H1 (cell line): ENCODE data around the gene CEP85L. TPM values are rescaled to one million over a fixed set of nuclear protein-coding genes. Genes with fewer than 3 reads are reported as not detected.

Experiments used
- CTCF ChIA-PET: fragments of 300-600 bp; sonication (Branson Sonifier 250); formaldehyde crosslinking; loops from one replicate; lab custom pipeline; 2021; ENCODE audit not compliant: partially characterized antibody; lab: Charles Lee
- POLR2A ChIA-PET: fragments of 300-600 bp; sonication (Branson Sonifier 250); formaldehyde crosslinking; loops from one replicate; lab custom pipeline; 2021; ENCODE audit warnings: inconsistent platforms; ENCODE audit not compliant: partially characterized antibody; lab: Charles Lee
- DNase-seq, 2 experiments: peaks; one replicate each; pipeline versions ENCODE4 v3.0.0 to v3.0.0-alpha.2; 2010 to 2022; ENCODE audit warnings: low spot score in 2 of 2, low read depth in 1 of 2, mixed read lengths in 1 of 2
- FAIRE-seq: peaks from 2 replicates; lab custom pipeline; 2011; peaks lifted over from hg19 to GRCh38; lab: Jason Lieb, UNC
- H2AFZ ChIP-seq: 2 replicates; pipeline ENCODE4 v1.8.1; 2012; ENCODE audit warnings: low read length, inconsistent platforms
- H2AK5ac ChIP-seq: 2 replicates; pipeline ENCODE4 v1.6.1; 2013; ENCODE audit warnings: low read depth, low read length
- H2BK120ac ChIP-seq: replicated peaks from 2 replicates; pipeline ENCODE3; 2013; ENCODE audit warnings: low read depth, low read length, inconsistent platforms
- H2BK12ac ChIP-seq: 2 replicates; pipeline ENCODE4 v1.6.1; 2013; ENCODE audit warnings: low read depth, low read length
- H2BK15ac ChIP-seq: 2 replicates; pipeline ENCODE4 v1.6.1; 2013; ENCODE audit warnings: low read length
- H2BK20ac ChIP-seq: 2 replicates; pipeline ENCODE4 v1.6.1; 2013; ENCODE audit warnings: low read length
- H2BK5ac ChIP-seq: 2 replicates; pipeline ENCODE4 v1.6.1; 2013; ENCODE audit warnings: low read depth, low read length
- H3K14ac ChIP-seq: 2 replicates; pipeline ENCODE4 v1.6.1; 2013; ENCODE audit warnings: inconsistent platforms; ENCODE audit not compliant: insufficient read length
- H3K18ac ChIP-seq: 2 replicates; pipeline ENCODE4 v1.6.1; 2013; ENCODE audit warnings: low read length; ENCODE audit errors: extremely low read depth
- H3K23ac ChIP-seq: 2 replicates; pipeline ENCODE4 v1.6.1; 2013; ENCODE audit warnings: inconsistent platforms; ENCODE audit not compliant: insufficient read length
- H3K23me2 ChIP-seq: 2 replicates; pipeline ENCODE4 v1.6.1; 2013; ENCODE audit warnings: low read depth, low read length
- H3K27ac ChIP-seq: 2 replicates; pipeline ENCODE4 v1.6.1; 2011; ENCODE audit warnings: low read depth, low read length, inconsistent platforms
- H3K27me3 ChIP-seq, 4 experiments: replicated peaks in 1 of 4; 1 replicate in 1 of 4; 2 replicates in 3 of 4; pipeline versions ENCODE4 v1.6.1 to v1.8.1; 2011 to 2013; ENCODE audit warnings: low read length in 3 of 4, mild to moderate bottlenecking in 3 of 4, inconsistent platforms in 2 of 4, mixed read lengths in 2 of 4, moderate library complexity in 1 of 4; ENCODE audit not compliant: control insufficient read depth in 3 of 4, insufficient read depth in 3 of 4; ENCODE audit errors: extremely low read depth in 1 of 4
- H3K36me3 ChIP-seq, 4 experiments: 2 replicates each; pipeline versions ENCODE4 v1.6.1 to v1.8.1; 2011 to 2013; ENCODE audit warnings: mild to moderate bottlenecking in 4 of 4, low read length in 3 of 4, moderate library complexity in 2 of 4, control low read depth in 1 of 4, inconsistent platforms in 1 of 4; ENCODE audit not compliant: insufficient read depth in 4 of 4, control insufficient read depth in 2 of 4
- H3K4ac ChIP-seq: replicated peaks from 2 replicates; pipeline ENCODE3; 2013; ENCODE audit warnings: low read length, low read depth, mixed read lengths, inconsistent platforms; ENCODE audit not compliant: insufficient read length
- H3K4me1 ChIP-seq, 4 experiments: replicated peaks in 1 of 4; 1 replicate in 1 of 4; 2 replicates in 3 of 4; pipeline versions ENCODE4 v1.6.1 to v1.8.1; 2011 to 2013; ENCODE audit warnings: low read length in 3 of 4, inconsistent platforms in 2 of 4, mixed read lengths in 1 of 4; ENCODE audit not compliant: insufficient read depth in 4 of 4, control insufficient read depth in 3 of 4
- H3K4me2 ChIP-seq, 2 experiments: 2 replicates each; pipeline versions ENCODE4 v1.6.1 to v1.8.1; 2011 to 2013; ENCODE audit warnings: low read depth in 2 of 2, low read length in 2 of 2, control low read depth in 1 of 2, inconsistent platforms in 1 of 2, mild to moderate bottlenecking in 1 of 2; ENCODE audit not compliant: insufficient read depth in 1 of 2
- H3K4me3 ChIP-seq, 4 experiments: fragments of 200-600, 300-600 bp in 1 of 4; sonication (generic), shearing (Covaris generic), sonication (Bioruptor Twin) in 1 of 4; 2 replicates each; pipeline versions ENCODE4 v1.5.1 to v1.8.1; 2011 to 2016; ENCODE audit warnings: low read length in 4 of 4, low read depth in 3 of 4, control low read depth in 2 of 4, inconsistent platforms in 2 of 4, mild to moderate bottlenecking in 2 of 4, mixed read lengths in 1 of 4, moderate library complexity in 1 of 4; ENCODE audit not compliant: insufficient read depth in 2 of 4; ENCODE audit errors: extremely low read depth in 1 of 4
- H3K56ac ChIP-seq: replicated peaks from 2 replicates; pipeline ENCODE3; 2013; ENCODE audit warnings: low read depth, mild to moderate bottlenecking, mixed read lengths, low read length, inconsistent platforms; ENCODE audit not compliant: insufficient read length
- H3K79me1 ChIP-seq: 2 replicates; pipeline ENCODE4 v1.6.1; 2013; ENCODE audit warnings: low read depth, low read length, control low read depth
- H3K79me2 ChIP-seq, 2 experiments: 2 replicates each; pipeline versions ENCODE4 v1.6.1 to v1.8.1; 2012 to 2013; ENCODE audit warnings: low read length in 2 of 2, mild to moderate bottlenecking in 2 of 2, inconsistent platforms in 1 of 2; ENCODE audit not compliant: insufficient read depth in 2 of 2, control insufficient read depth in 1 of 2
- H3K9ac ChIP-seq, 4 experiments: replicated peaks in 1 of 4; 1 replicate in 1 of 4; 2 replicates in 3 of 4; pipeline versions ENCODE4 v1.6.1 to v1.8.1; 2011 to 2013; ENCODE audit warnings: low read depth in 3 of 4, low read length in 3 of 4, control low read depth in 2 of 4, mild to moderate bottlenecking in 2 of 4, moderate library complexity in 2 of 4, inconsistent platforms in 1 of 4; ENCODE audit errors: extremely low read depth in 1 of 4
- H3K9me3 ChIP-seq, 2 experiments: 2 replicates each; pipeline versions ENCODE4 v1.6.1 to v1.8.1; 2012 to 2013; ENCODE audit warnings: mild to moderate bottlenecking in 2 of 2, moderate library complexity in 2 of 2, control low read depth in 1 of 2, inconsistent platforms in 1 of 2, low read depth in 1 of 2, low read length in 1 of 2, mixed read lengths in 1 of 2; ENCODE audit not compliant: insufficient read depth in 2 of 2
- H4K20me1 ChIP-seq, 2 experiments: replicated peaks in 1 of 2; 2 replicates each; pipeline versions ENCODE3 to v1.8.1; 2011 to 2013; ENCODE audit warnings: inconsistent platforms in 2 of 2, low read length in 2 of 2, mild to moderate bottlenecking in 1 of 2; ENCODE audit not compliant: insufficient read depth in 2 of 2, control insufficient read depth in 1 of 2
- H4K5ac ChIP-seq: 2 replicates; pipeline ENCODE4 v1.6.1; 2013; ENCODE audit warnings: low read length, low read depth, mixed read lengths, inconsistent platforms; ENCODE audit not compliant: insufficient read length
- H4K8ac ChIP-seq: 2 replicates; pipeline ENCODE4 v1.8.0; 2013; ENCODE audit warnings: mild to moderate bottlenecking, moderate library complexity, low read length, inconsistent platforms; ENCODE audit not compliant: insufficient read depth; ENCODE audit errors: extremely low read depth
- H4K91ac ChIP-seq: replicated peaks from 2 replicates; pipeline ENCODE3; 2013; ENCODE audit warnings: low read length, mixed read lengths, inconsistent platforms; ENCODE audit not compliant: insufficient read length
- ATF2 ChIP-seq: IDR thresholded peaks from 2 replicates; pipeline ENCODE4 v1.6.1; 2012; ENCODE audit warnings: low read length, inconsistent platforms
- CREB1 ChIP-seq: IDR thresholded peaks from 2 replicates; pipeline ENCODE4 v1.6.1; 2012; ENCODE audit warnings: inconsistent platforms
- JUN ChIP-seq: IDR thresholded peaks from 2 replicates; pipeline ENCODE4 v1.6.1; 2011; ENCODE audit warnings: low read depth, mild to moderate bottlenecking, improper control_type of control experiment, low read length
- SIRT6 ChIP-seq: IDR thresholded peaks from one replicate; pipeline ENCODE4 v1.7.1; 2012; ENCODE audit warnings: low read length, inconsistent platforms
- SRF ChIP-seq: IDR thresholded peaks from 2 replicates; pipeline ENCODE4 v1.6.1; 2011; ENCODE audit warnings: mild to moderate bottlenecking, low read depth, low read length, moderate library complexity
- TAF7 ChIP-seq: optimal IDR thresholded peaks from 2 replicates; pipeline ENCODE3; 2011; ENCODE audit warnings: low read depth, mild to moderate bottlenecking, inconsistent platforms, low read length, moderate library complexity, borderline replicate concordance
- TCF12 ChIP-seq: IDR thresholded peaks from 2 replicates; pipeline ENCODE4 v1.6.1; 2011; ENCODE audit warnings: low read depth, mild to moderate bottlenecking, low read length
- WGBS, 2 experiments: shearing (Covaris generic) in 1 of 2; methylation state at CpG; one replicate each; pipeline versions ENCODE4 v1.1.6 to v1.1.7; 2013 to 2015; ENCODE audit warnings: low lambda C conversion rate in 2 of 2, mixed read lengths in 2 of 2, inconsistent platforms in 1 of 2, low coverage in 1 of 2, missing lambda C conversion rate in 1 of 2; ENCODE audit not compliant: insufficient replicate concordance in 2 of 2, insufficient coverage in 1 of 2, insufficient read length in 1 of 2; ENCODE audit errors: extremely low coverage in 1 of 2, missing lambda C conversion rate in 1 of 2; 5-methylcytosine and 5-hydroxymethylcytosine counted together
- polyA plus RNA-seq, 7 experiments: library from polyadenylated mRNA; depleted of rRNA in 3 of 7; stranded (reverse) in 5 of 7; unstranded in 2 of 7; fragments of >200 nt in 5 of 7; fragments of 200-250 nt in 2 of 7; gene quantifications; 1 replicate in 5 of 7; 2 replicates in 1 of 7; 4 replicates in 1 of 7; pipeline versions ENCODE4 v1.2.1 to v1.2.3, GENCODE V29; 2011 to 2013; ENCODE audit warnings: missing spikeins in 2 of 7, mixed read lengths in 2 of 7
- total RNA-seq: library from RNA; stranded (reverse); fragmentation: NEBNext Ultra II Directional; extraction: Animal tissue kit (Norgen Biotek cat#: 25700); gene quantifications from 2 replicates; pipeline ENCODE4 v1.2.1, GENCODE V29; 2021

The CEP85L gene
- total and polyA plus RNA-seq, 2 of the 8 experiments (the other 6 are each of a cell fraction or from before 2014, with no cell fraction given) = 3.2 to 27.6 TPM

- 87% methylated on average over 2 of the region's 2 CpGs; no CpG with 5 or more reads in 1 of the 2 experiments for WGBS, 2 experiments
- CTCF ChIA-PET = interaction anchor here (1.4 kb wide), 1 partner anchor 12 kb away, joined by 3 read pairs; the partner anchor contains the start of gene PLN
- Histone ChIP-seq H4K91ac (no peak overlapping the region), H3K4me2 (no peak overlapping the region), H3K27ac (no peak overlapping the region), H2BK5ac (no peak overlapping the region), H2BK15ac (no peak overlapping the region), H3K56ac (no peak overlapping the region), H3K18ac (no peak overlapping the region), H2BK120ac (no peak overlapping the region), H3K9ac (no peak overlapping the region), H2BK12ac (no peak overlapping the region), H2BK20ac (no peak overlapping the region), H3K4me3 (no peak overlapping the region), H3K4ac (no peak overlapping the region), H3K14ac (no peak overlapping the region), H4K20me1 (no peaks in the 10 kb centered on the region), H2AFZ (no peak overlapping the region), H3K27me3 (no peaks in the 10 kb centered on the region), H4K8ac (no peak overlapping the region), H3K79me2 (peaks cover 0 to 24% of the 10 kb centered on the region in 2 experiments; a peak in 1 of 4 replicates), H3K23ac (no peak overlapping the region), H2AK5ac (no peak overlapping the region), H3K9me3 (no peaks in the 10 kb centered on the region; a peak in 1 of 4 replicates), H3K23me2 (no peaks in the 10 kb centered on the region), H3K4me1 (no peaks in the 10 kb centered on the region), H3K79me1 (no peaks in the 10 kb centered on the region), H3K36me3 (no peaks in the 10 kb centered on the region), H4K5ac (no peak overlapping the region)
- POLR2A ChIA-PET = no interaction called here
- DNase-seq (no peak), FAIRE-seq (no peak)
- TF ChIP-seq TCF12 = no peak
- no peak for TF ChIP-seq TAF7
- TF ChIP-seq SRF = no peak
- TF ChIP-seq CREB1 = no peak
- TF ChIP-seq SIRT6 = no peak
- TF ChIP-seq ATF2 = no peak
- TF ChIP-seq JUN = no peak
These were observed 114.9 kb downstream of the CEP85L start for GRCh38 chr6:118536478-118536877.
